ENCODE results near the gene TMEM53.

TMEM53 gene

DNA sequence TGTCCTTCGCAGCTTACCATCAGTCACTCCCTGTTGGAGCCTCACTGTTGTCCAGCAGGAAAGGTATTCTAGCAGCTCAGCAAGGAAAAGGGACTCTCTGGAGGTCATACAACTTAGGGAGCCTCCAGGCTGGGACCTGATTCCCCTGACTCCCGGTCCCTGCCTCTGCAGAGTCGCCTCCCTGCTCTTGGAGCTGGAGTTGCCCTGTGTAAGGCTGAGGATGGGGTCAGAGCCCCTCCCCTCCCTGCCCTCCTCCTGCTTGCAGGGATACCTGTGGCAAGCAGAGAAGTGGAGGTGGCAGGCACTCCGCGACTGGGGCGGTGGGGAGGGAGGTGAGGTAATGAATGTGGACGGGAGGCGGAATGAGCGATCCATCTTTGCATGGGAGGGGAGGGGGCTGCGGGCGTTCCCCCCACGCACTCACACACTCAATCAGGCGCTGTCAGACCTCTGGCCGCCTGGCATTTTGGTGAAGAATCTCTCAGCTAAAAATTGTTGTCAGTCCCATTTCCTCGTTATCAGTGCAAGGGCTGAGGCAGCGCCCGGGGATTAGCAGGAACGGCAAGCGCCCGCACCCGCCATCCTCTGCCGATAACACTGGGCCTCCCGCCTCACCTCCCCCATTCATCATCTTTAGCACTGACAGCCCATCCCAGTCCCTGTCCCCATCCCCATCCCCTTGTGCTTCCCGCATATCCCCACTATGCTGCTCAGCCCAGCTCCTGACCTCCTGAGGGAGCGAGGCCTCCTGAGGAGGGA lies 64.3 kb downstream of the TMEM53 start:
- no peak for DNase-seq
- TF ChIP-seq, protein P1, sequence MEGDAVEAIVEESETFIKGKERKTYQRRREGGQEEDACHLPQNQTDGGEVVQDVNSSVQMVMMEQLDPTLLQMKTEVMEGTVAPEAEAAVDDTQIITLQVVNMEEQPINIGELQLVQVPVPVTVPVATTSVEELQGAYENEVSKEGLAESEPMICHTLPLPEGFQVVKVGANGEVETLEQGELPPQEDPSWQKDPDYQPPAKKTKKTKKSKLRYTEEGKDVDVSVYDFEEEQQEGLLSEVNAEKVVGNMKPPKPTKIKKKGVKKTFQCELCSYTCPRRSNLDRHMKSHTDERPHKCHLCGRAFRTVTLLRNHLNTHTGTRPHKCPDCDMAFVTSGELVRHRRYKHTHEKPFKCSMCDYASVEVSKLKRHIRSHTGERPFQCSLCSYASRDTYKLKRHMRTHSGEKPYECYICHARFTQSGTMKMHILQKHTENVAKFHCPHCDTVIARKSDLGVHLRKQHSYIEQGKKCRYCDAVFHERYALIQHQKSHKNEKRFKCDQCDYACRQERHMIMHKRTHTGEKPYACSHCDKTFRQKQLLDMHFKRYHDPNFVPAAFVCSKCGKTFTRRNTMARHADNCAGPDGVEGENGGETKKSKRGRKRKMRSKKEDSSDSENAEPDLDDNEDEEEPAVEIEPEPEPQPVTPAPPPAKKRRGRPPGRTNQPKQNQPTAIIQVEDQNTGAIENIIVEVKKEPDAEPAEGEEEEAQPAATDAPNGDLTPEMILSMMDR (IDR thresholded peaks at IDR 0.05; ENCODE audit: low read depth, low read length, missing control alignments) = no peak
- no peak overlapping the region for H3K27ac ChIP-seq
- H3K4me3 ChIP-seq (ENCODE audit: low read depth, low read length) = no peak overlapping the region
- no peaks in the 10 kb centered on the region for H3K36me3 ChIP-seq (replicated peaks)
- H3K27me3 ChIP-seq (replicated peaks) = no peaks in the 10 kb centered on the region
- in situ Hi-C loops (cut with HindIII; ENCODE audit: low pct_ligation_motif_present, low sequenced_read_pairs) = no loop called here

DNA sequence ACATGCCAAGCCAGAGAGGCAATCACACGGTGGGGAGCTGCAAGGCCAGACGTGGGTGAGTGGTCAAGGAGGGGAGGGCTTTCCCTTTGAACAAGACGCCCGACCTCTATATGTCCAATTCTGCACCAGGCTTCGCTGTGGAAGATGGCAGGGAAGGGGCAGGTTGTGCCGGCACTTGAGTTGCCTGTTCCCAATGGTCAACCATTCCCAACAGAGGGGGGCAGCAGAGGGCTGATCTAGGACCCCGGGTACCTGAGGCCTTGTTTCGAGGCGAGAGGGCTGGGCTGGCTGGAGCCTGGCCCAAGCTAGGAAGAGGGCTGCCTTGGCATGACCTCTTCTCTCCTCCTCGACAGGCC lies 64.9 kb downstream of the TMEM53 start:
- no peaks in the 10 kb centered on the region for H3K36me3 ChIP-seq (replicated peaks)
- TF ChIP-seq, protein P1 (IDR thresholded peaks at IDR 0.05; ENCODE audit: low read depth, low read length, missing control alignments) = peak; percentile 76
- in situ Hi-C loops (cut with HindIII; ENCODE audit: low pct_ligation_motif_present, low sequenced_read_pairs) = no loop called here
- no peaks in the 10 kb centered on the region for H3K27me3 ChIP-seq (replicated peaks)
- DNase-seq = peak; percentile 28
- no peak overlapping the region for H3K4me3 ChIP-seq (ENCODE audit: low read depth, low read length)
- H3K27ac ChIP-seq = no peak overlapping the region

DNA sequence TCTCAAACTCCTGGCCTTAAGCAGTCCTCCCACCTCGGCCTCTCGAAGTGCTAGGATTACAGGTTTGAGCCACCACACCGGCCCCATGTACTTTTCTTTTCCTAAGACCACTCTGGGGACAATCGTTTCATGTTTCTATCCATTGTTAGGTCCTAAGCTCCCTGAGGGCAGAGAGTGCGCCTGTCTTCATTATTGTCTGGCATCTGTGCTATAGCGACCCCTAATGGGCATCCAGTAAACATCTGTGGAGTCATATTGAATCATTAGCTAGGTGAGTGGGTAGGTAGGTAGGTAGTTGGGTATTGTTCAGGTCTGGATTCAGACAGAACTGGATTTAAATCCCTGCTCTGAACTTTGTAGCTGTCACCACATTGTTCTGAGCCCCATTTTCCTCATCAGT lies 66.1 kb downstream of the TMEM53 start:
- in situ Hi-C loops (cut with HindIII; ENCODE audit: low pct_ligation_motif_present, low sequenced_read_pairs) = no loop called here
- Histone ChIP-seq H3K27ac (no peak overlapping the region), H3K27me3 (replicated peaks) (peaks cover 4% of the 10 kb centered on the region), H3K36me3 (replicated peaks) (no peaks in the 10 kb centered on the region), H3K4me3 (ENCODE audit: low read depth, low read length) (no peak overlapping the region)
- DNase-seq = no peak
- TF ChIP-seq, protein P1 (IDR thresholded peaks at IDR 0.05; ENCODE audit: low read depth, low read length, missing control alignments) = peak; percentile 42

DNA sequence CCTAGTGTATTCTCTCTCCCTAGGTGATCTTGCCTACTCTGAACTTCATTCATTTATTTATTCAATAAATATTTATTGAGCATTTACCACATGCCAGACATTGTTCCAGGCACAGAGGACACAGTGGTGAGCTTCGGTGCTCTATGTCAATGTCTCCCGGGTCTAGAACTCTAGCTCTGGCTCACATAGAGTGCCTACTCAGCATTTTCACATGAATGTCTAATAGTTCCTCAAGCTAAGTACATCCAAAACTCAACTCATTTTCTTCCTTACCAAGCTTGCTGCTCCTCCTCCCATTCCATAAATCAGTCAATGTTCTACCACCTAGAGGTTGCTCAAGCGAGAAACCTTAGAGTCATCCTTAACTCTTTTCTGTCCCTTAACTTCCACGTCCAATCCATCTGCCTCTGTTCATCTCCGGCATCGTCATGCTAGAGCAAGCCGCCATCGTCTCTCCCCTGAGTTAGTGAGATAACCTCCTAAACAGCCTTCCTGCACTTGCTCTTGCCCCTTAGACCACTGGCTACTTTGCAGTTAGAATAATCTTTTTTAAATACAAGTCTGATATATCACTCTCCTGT lies 67.5 kb downstream of the TMEM53 start:
- Histone ChIP-seq H3K27ac (no peak overlapping the region), H3K4me3 (ENCODE audit: low read depth, low read length) (no peak overlapping the region), H3K27me3 (replicated peaks) (peaks cover 8% of the 10 kb centered on the region), H3K36me3 (replicated peaks) (no peaks in the 10 kb centered on the region)
- TF ChIP-seq, protein P1 (IDR thresholded peaks at IDR 0.05; ENCODE audit: low read depth, low read length, missing control alignments) = no peak
- in situ Hi-C loops (cut with HindIII; ENCODE audit: low pct_ligation_motif_present, low sequenced_read_pairs) = no loop called here
- DNase-seq = no peak

DNA sequence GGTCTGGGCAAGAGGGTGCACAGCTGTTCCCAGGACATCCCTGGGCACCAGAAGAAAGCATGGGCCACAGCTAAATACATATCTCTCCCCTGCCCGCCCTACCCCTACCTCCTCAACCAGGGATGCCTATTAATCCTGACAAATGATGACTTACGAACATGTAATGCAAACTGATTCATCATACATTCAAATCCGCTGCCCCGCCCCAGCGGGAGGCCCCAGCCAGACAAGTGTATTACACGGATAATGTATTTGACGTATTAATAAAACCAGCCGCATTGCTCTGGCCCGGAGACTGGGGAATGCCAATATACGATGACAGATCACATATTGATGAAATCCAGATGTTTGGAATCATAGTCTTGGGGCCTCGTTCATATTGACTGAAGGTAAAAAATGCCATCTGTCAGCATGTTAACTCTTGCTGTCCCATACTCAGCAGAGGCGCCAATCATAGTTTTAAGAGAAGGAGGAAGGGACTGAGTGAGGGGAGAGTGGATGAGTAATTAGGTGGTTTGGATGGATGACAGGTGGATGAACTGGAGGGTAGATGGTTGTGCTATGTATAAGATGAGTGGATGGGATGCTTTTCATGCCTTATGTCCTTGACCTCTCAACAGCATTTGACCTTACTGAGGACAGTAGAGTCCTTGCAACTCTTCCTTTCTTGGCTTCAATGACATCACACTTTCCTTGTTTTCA lies 68.2 kb downstream of the TMEM53 start:
- TF ChIP-seq, protein P1 (IDR thresholded peaks at IDR 0.05; ENCODE audit: low read depth, low read length, missing control alignments) = no peak
- no peak for DNase-seq
- in situ Hi-C loops (cut with HindIII; ENCODE audit: low pct_ligation_motif_present, low sequenced_read_pairs) = no loop called here

More for the DNA sequence above, 68.2 kb downstream of the TMEM53 start:
- Histone ChIP-seq H3K4me3 (ENCODE audit: low read depth, low read length) (no peak overlapping the region), H3K36me3 (replicated peaks) (no peaks in the 10 kb centered on the region), H3K27me3 (replicated peaks) (peaks cover 16% of the 10 kb centered on the region), H3K27ac (no peak overlapping the region)

Data from brain microvascular endothelial cell (primary cell).